Naive B cell (primary cell): ENCODE measurements around the gene ST7. TPM values are rescaled to one million over a fixed set of nuclear protein-coding genes. Genes with fewer than 3 reads are reported as not detected.

ENCODE experiments used
- ATAC-seq, 2 donors: fragments of 150-1000 bp; cut with Tn5 transposase; 2 replicates each; pipeline ENCODE4 v1.10.0; 2021; ENCODE audit warnings: low read depth in 2 of 2, mild to moderate bottlenecking in 2 of 2, moderate library complexity in 2 of 2
- DNase-seq: peaks from one replicate; pipeline ENCODE4 v3.0.0; 2022
- H3K27ac Mint-ChIP-seq, 6 donors: one replicate each; pipeline ENCODE4 v1.8.0; 2020 to 2022; ENCODE audit warnings: mild to moderate bottlenecking in 6 of 6, mixed read lengths in 6 of 6, moderate library complexity in 5 of 6, inconsistent platforms in 2 of 6
- H3K27me3 Mint-ChIP-seq, 3 donors: one replicate each; pipeline ENCODE4 v1.8.0; 2021 to 2022; ENCODE audit warnings: mixed read lengths in 3 of 3, mild to moderate bottlenecking in 1 of 3
- H3K36me3 Mint-ChIP-seq, 2 donors: one replicate each; pipeline ENCODE4 v1.8.0; 2020 to 2022; ENCODE audit warnings: mixed read lengths in 2 of 2, inconsistent platforms in 1 of 2, mild to moderate bottlenecking in 1 of 2
- H3K4me1 Mint-ChIP-seq, 3 donors: one replicate each; pipeline ENCODE4 v1.8.0; 2020 to 2022; ENCODE audit warnings: mixed read lengths in 3 of 3, inconsistent platforms in 1 of 3, mild to moderate bottlenecking in 1 of 3, moderate library complexity in 1 of 3
- H3K4me3 Mint-ChIP-seq, 8 donors: one replicate each; pipeline ENCODE4 v1.8.0; 2020 to 2022; ENCODE audit warnings: mild to moderate bottlenecking in 8 of 8, mixed read lengths in 8 of 8, moderate library complexity in 8 of 8, inconsistent platforms in 2 of 8
- H3K9me3 Mint-ChIP-seq, 7 donors: one replicate each; pipeline ENCODE4 v1.8.0; 2020 to 2022; ENCODE audit warnings: mixed read lengths in 7 of 7, mild to moderate bottlenecking in 5 of 7, inconsistent platforms in 2 of 7, moderate library complexity in 1 of 7
- polyA plus RNA-seq, 6 donors: library from polyadenylated mRNA; unstranded; fragments of 300-500 nt; fragmentation: Illumina TruSeq; gene quantifications; one replicate each; pipeline ENCODE4 v1.2.3, GENCODE V29; 2021; ENCODE audit warnings: low read depth in 6 of 6

The ST7 gene
- polyA plus RNA-seq, 6 donors from 2014 or later = 0.49 to 3.7 (median 0.63) TPM; not detected in 1

GRCh38 chr7:117066668-117067067, 113.4 kb downstream of the ST7 start:
- Mint-ChIP-seq H3K9me3 (peaks cover 0 to 4% (median 0%) of the 10 kb centered on the region in 7 donors), H3K4me3 (no peak overlapping the region), H3K4me1 (no peaks in the 10 kb centered on the region), H3K27me3 (peaks cover 0 to 10% (median 0%) of the 10 kb centered on the region in 3 donors), H3K36me3 (no peaks in the 10 kb centered on the region), H3K27ac (no peak overlapping the region)
- ATAC-seq = no peak
- no peak for DNase-seq

DNA sequence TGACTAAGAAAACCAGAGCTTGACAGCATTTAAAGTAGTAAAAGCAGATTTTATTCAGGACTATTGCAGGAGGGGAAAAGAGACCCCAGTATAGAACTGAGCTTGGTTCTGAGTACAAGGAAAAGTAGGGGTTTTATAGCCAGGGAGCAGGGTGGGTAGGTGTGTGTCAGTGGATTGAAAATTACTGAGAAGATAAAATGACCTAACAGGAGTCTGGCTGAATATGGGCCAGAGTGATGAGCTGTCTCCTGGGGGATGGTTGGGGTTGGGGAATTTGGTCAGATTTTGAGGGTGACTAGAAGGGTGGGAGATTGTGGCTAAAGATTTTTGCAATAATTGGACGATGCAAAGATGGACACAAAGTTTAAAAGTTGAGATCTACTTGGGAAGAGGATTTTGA, 114.0 kb downstream of the ST7 start:
- H3K27me3 Mint-ChIP-seq = peaks cover 0 to 10% (median 0%) of the 10 kb centered on the region in 3 donors
- H3K27ac Mint-ChIP-seq = no peak overlapping the region
- ATAC-seq (no peak), DNase-seq (no peak)
- no peaks in the 10 kb centered on the region for H3K4me1 Mint-ChIP-seq
- no peaks in the 10 kb centered on the region for H3K36me3 Mint-ChIP-seq
- peaks cover 0 to 4% (median 0%) of the 10 kb centered on the region in 7 donors for H3K9me3 Mint-ChIP-seq
- no peak overlapping the region for H3K4me3 Mint-ChIP-seq

DNA sequence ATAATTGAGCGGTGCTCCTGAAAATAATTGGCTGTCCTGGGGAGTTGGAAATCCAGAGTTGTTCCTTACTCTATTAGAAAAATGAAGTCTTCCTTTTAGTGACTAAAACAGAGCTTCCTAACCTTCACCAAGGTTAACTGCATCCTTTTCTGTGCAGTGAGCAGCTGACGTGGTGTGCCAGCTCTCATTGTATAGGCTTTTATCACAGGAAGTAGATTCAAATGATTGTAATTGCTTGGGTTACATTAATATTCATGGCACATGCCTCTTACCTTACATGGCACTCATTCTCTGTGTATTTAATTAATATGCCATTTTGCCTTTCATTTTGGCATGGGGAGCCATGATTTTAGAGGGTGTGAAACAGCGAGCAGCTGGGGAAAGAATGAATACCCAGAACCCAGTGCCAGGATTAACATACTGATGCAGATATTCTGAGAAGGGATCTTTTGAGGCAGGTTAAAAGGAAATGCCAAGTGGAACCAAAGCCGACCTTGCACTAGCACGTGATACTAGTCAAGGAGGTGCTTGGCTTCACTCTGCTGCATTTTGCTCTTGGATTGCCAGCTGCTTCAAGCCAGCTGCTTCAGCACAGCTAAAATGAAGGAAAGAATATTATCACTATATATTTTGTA, 115.3 kb downstream of the ST7 start:
- Mint-ChIP-seq H3K9me3 (peaks cover 0 to 4% (median 0%) of the 10 kb centered on the region in 7 donors), H3K36me3 (no peaks in the 10 kb centered on the region), H3K27me3 (peaks cover 0 to 10% (median 6%) of the 10 kb centered on the region in 3 donors), H3K4me3 (no peak overlapping the region), H3K4me1 (peaks cover 0 to 5% (median 0%) of the 10 kb centered on the region in 3 donors), H3K27ac (no peak overlapping the region)
- no peak for ATAC-seq
- no peak for DNase-seq

DNA sequence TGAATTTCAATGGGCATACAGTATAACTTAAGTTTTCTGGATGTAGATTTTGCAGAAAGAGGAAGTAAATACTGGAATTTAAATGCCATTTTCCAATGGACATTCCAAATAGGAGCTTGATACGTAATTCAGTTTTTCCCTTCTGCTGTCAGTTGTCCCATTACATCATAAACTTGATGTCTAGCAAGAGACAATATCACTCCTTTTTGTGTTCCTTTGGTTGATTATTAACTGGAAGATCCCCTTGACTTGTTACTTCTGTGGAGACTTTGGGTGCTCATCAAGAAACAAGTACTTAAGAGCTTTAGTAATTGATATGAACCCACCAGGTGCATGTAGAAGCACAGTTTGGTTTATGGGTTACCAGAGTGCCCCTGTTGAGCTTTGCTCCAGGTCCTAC, 116.1 kb downstream of the ST7 start:
- Mint-ChIP-seq H3K9me3 (peaks cover 0 to 4% (median 0%) of the 10 kb centered on the region in 7 donors), H3K27me3 (peaks cover 0 to 10% (median 6%) of the 10 kb centered on the region in 3 donors), H3K36me3 (no peaks in the 10 kb centered on the region), H3K4me1 (peaks cover 0 to 5% (median 0%) of the 10 kb centered on the region in 3 donors), H3K4me3 (no peak overlapping the region), H3K27ac (no peak overlapping the region)
- DNase-seq (no peak), ATAC-seq (no peak)

- Mint-ChIP-seq H3K36me3 (no peaks in the 10 kb centered on the region), H3K4me3 (no peak overlapping the region), H3K27me3 (peaks cover 0 to 6% (median 0%) of the 10 kb centered on the region in 3 donors), H3K27ac (no peak overlapping the region), H3K4me1 (peaks cover 0 to 5% (median 0%) of the 10 kb centered on the region in 3 donors), H3K9me3 (peaks cover 0 to 11% (median 0%) of the 10 kb centered on the region in 7 donors)
- ATAC-seq = no peak
- no peak for DNase-seq
Measured at GRCh38 chr7:117071551-117071950, 118.2 kb downstream of the ST7 start.

- peaks cover 0 to 13% (median 2%) of the 10 kb centered on the region in 7 donors for H3K9me3 Mint-ChIP-seq
- H3K36me3 Mint-ChIP-seq = no peaks in the 10 kb centered on the region
- H3K4me3 Mint-ChIP-seq = no peak overlapping the region
- H3K27ac Mint-ChIP-seq = no peak overlapping the region
- ATAC-seq = no peak
- H3K27me3 Mint-ChIP-seq = peaks cover 0 to 6% (median 0%) of the 10 kb centered on the region in 3 donors
- H3K4me1 Mint-ChIP-seq = peaks cover 0 to 5% (median 0%) of the 10 kb centered on the region in 3 donors
- DNase-seq = no peak
Measured at GRCh38 chr7:117072620-117073118, 119.4 kb downstream of the ST7 start.

GRCh38 chr7:117074378-117074777, 121.1 kb downstream of the ST7 start:
- H3K4me3 Mint-ChIP-seq = no peak overlapping the region

DNA sequence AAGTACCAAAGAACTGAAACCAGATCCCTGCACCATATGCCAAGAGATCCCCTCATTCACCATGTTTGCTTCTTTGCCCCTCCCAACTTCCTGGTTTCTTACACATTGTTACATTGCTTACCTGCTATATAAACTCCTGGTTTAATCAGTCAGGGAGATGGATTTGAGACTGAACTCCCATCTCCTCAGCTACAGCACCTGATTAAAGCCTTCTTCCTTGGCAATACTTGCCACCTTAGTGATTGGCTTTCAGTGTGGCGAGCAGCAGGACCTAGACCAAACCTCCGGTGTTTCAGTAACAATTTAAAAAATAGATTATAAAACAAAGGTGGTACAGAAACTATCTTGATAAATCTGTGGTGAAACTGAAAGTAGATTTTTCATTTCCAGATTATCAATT, 122.6 kb downstream of the ST7 start:
- peaks cover 0 to 5% (median 0%) of the 10 kb centered on the region in 3 donors for H3K4me1 Mint-ChIP-seq
- peaks cover 0 to 13% (median 2%) of the 10 kb centered on the region in 7 donors for H3K9me3 Mint-ChIP-seq
- no peaks in the 10 kb centered on the region for H3K36me3 Mint-ChIP-seq
- H3K27me3 Mint-ChIP-seq = peaks cover 0 to 6% (median 0%) of the 10 kb centered on the region in 3 donors
- ATAC-seq (no peak), DNase-seq (no peak)
- H3K27ac Mint-ChIP-seq = no peak overlapping the region
- H3K4me3 Mint-ChIP-seq = no peak overlapping the region

More at GRCh38 chr7:117074378-117074777, 121.1 kb downstream of the ST7 start:
- H3K36me3 Mint-ChIP-seq = no peaks in the 10 kb centered on the region
- peaks cover 0 to 13% (median 2%) of the 10 kb centered on the region in 7 donors for H3K9me3 Mint-ChIP-seq
- no peak overlapping the region for H3K27ac Mint-ChIP-seq
- H3K4me1 Mint-ChIP-seq = peaks cover 0 to 5% (median 0%) of the 10 kb centered on the region in 3 donors
- H3K27me3 Mint-ChIP-seq = peaks cover 0 to 6% (median 0%) of the 10 kb centered on the region in 3 donors
- DNase-seq = no peak
- no peak for ATAC-seq

- no peak overlapping the region for H3K27ac Mint-ChIP-seq
- DNase-seq (no peak), ATAC-seq (no peak)
- peaks cover 0 to 6% (median 0%) of the 10 kb centered on the region in 3 donors for H3K27me3 Mint-ChIP-seq
- H3K9me3 Mint-ChIP-seq = peaks cover 0 to 13% (median 2%) of the 10 kb centered on the region in 7 donors
- H3K36me3 Mint-ChIP-seq = no peaks in the 10 kb centered on the region
- no peak overlapping the region for H3K4me3 Mint-ChIP-seq
- peaks cover 0 to 5% (median 0%) of the 10 kb centered on the region in 3 donors for H3K4me1 Mint-ChIP-seq
Measured at GRCh38 chr7:117076426-117076943, 123.2 kb downstream of the ST7 start.

DNA sequence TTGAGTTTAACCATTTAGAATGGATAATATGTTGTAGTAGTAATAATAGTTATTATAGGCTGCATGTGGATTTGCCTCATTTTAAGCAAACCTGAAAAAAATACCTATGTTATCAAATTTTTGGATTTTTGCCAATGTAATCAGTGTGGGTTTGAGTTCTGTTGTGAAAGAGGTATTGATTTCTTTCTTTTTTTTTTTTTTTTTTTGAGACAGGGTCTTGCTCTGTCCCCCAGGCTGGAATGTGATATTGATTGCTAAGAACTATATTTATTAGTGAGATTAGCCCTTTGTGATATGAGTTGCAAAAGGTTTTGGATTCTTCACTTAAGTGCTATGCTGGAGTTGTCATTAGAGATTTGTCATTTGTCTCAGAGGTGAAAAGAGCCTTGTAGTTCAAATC, 124.4 kb downstream of the ST7 start:
- H3K27me3 Mint-ChIP-seq = peaks cover 0 to 3% (median 0%) of the 10 kb centered on the region in 3 donors
- ATAC-seq = no peak
- peaks cover 0 to 3% (median 0%) of the 10 kb centered on the region in 3 donors for H3K4me1 Mint-ChIP-seq
- DNase-seq = no peak
- peaks cover 0 to 13% (median 2%) of the 10 kb centered on the region in 7 donors for H3K9me3 Mint-ChIP-seq
- no peak overlapping the region for H3K4me3 Mint-ChIP-seq
- H3K36me3 Mint-ChIP-seq = no peaks in the 10 kb centered on the region
- H3K27ac Mint-ChIP-seq = no peak overlapping the region

- H3K4me3 Mint-ChIP-seq = no peak overlapping the region
Measured at GRCh38 chr7:117082647-117083046, 129.3 kb downstream of the ST7 start.

GRCh38 chr7:117083648-117084047, 130.3 kb downstream of the ST7 start:
- ATAC-seq (no peak), DNase-seq (no peak)
- Mint-ChIP-seq H3K4me1 (peaks cover 0 to 3% (median 0%) of the 10 kb centered on the region in 3 donors), H3K36me3 (no peaks in the 10 kb centered on the region), H3K9me3 (no peaks in the 10 kb centered on the region), H3K27ac (no peak overlapping the region), H3K27me3 (no peaks in the 10 kb centered on the region), H3K4me3 (no peak overlapping the region)

More at GRCh38 chr7:117082647-117083046, 129.3 kb downstream of the ST7 start:
- Mint-ChIP-seq H3K27ac (no peak overlapping the region), H3K36me3 (no peaks in the 10 kb centered on the region), H3K27me3 (no peaks in the 10 kb centered on the region), H3K4me1 (peaks cover 0 to 3% (median 0%) of the 10 kb centered on the region in 3 donors), H3K9me3 (no peaks in the 10 kb centered on the region)
- DNase-seq = no peak
- ATAC-seq = no peak

DNA sequence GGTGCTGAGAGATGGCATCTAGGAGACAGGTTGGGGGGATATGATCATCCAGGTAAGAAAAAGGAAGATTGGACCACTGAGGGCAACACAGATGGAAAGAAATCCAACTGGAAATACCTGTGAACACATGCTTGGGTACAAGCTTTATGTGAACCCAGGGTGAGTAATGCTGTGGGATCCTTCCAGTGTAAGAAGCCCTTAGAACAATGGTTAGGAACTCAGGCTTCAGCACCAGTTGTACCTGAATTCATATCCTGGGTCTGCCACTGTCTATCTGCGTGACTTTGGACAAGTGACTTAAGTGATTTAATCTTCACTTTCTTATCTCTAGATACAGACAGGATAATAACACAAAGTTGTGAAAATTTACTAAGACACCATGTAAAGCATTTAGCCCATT, 131.0 kb downstream of the ST7 start:
- Mint-ChIP-seq H3K27ac (no peak overlapping the region), H3K36me3 (no peaks in the 10 kb centered on the region), H3K4me1 (peaks cover 0 to 3% (median 0%) of the 10 kb centered on the region in 3 donors), H3K4me3 (no peak overlapping the region), H3K27me3 (no peaks in the 10 kb centered on the region), H3K9me3 (no peaks in the 10 kb centered on the region)
- ATAC-seq = no peak
- no peak for DNase-seq

- no peak for DNase-seq
- no peak for ATAC-seq
- Mint-ChIP-seq H3K9me3 (no peaks in the 10 kb centered on the region), H3K27ac (no peak overlapping the region), H3K4me1 (peaks cover 0 to 3% (median 0%) of the 10 kb centered on the region in 3 donors), H3K36me3 (no peaks in the 10 kb centered on the region), H3K27me3 (no peaks in the 10 kb centered on the region), H3K4me3 (no peak overlapping the region)
Measured at GRCh38 chr7:117085275-117085674, 132.0 kb downstream of the ST7 start.
